H9 (cell line): ENCODE results near the gene SSRP1. TPM values are rescaled to one million over a fixed set of nuclear protein-coding genes. Genes with fewer than 3 reads are reported as not detected.

Experiments used
- DNase-seq: peaks from one replicate; pipeline ENCODE4 v3.0.0-alpha.2; 2017
- H2AFZ ChIP-seq: one replicate; pipeline ENCODE4 v1.6.1; 2013; ENCODE audit warnings: mild to moderate bottlenecking, low read length, control low read depth, moderate library complexity
- H2AK5ac ChIP-seq: 2 replicates; pipeline ENCODE4 v1.6.1; 2013; ENCODE audit warnings: low read length, control low read depth, mixed read lengths; ENCODE audit not compliant: insufficient read length
- H2BK120ac ChIP-seq: one replicate; pipeline ENCODE4 v1.6.1; 2013; ENCODE audit warnings: low read depth, mild to moderate bottlenecking, low read length, control low read depth, inconsistent platforms; ENCODE audit not compliant: poor library complexity, severe bottlenecking
- H2BK12ac ChIP-seq: 2 replicates; pipeline ENCODE4 v1.6.1; 2013; ENCODE audit warnings: low read length, control low read depth, mixed read lengths, low read depth; ENCODE audit not compliant: insufficient read length
- H2BK15ac ChIP-seq: 2 replicates; pipeline ENCODE4 v1.6.1; 2013; ENCODE audit warnings: low read depth, low read length, control low read depth
- H2BK20ac ChIP-seq: one replicate; pipeline ENCODE4 v1.6.1; 2013; ENCODE audit warnings: low read depth, mild to moderate bottlenecking, low read length, control low read depth, inconsistent platforms; ENCODE audit not compliant: poor library complexity, severe bottlenecking
- H2BK5ac ChIP-seq: 2 replicates; pipeline ENCODE4 v1.6.1; 2013; ENCODE audit warnings: low read length, control low read depth, mixed read lengths; ENCODE audit not compliant: insufficient read length
- H3K14ac ChIP-seq: 2 replicates; pipeline ENCODE4 v1.6.1; 2013; ENCODE audit warnings: low read length, control low read depth; ENCODE audit not compliant: insufficient read depth
- H3K18ac ChIP-seq: 2 replicates; pipeline ENCODE4 v1.6.1; 2013; ENCODE audit warnings: low read depth, mild to moderate bottlenecking, mixed read lengths, low read length, control low read depth; ENCODE audit not compliant: insufficient read length
- H3K23ac ChIP-seq: 2 replicates; pipeline ENCODE4 v1.6.1; 2013; ENCODE audit warnings: low read length, control low read depth, mixed read lengths, low read depth; ENCODE audit not compliant: insufficient read length
- H3K23me2 ChIP-seq: 2 replicates; pipeline ENCODE4 v1.6.1; 2013; ENCODE audit warnings: low read depth, mild to moderate bottlenecking, mixed read lengths, low read length, control low read depth; ENCODE audit not compliant: insufficient read length, poor library complexity, severe bottlenecking
- H3K27ac ChIP-seq: 2 replicates; pipeline ENCODE4 v1.5.1; 2013; ENCODE audit warnings: low read length, control low read depth, mixed read lengths, low read depth; ENCODE audit not compliant: insufficient read length
- H3K27me3 ChIP-seq: 2 replicates; pipeline ENCODE4 v1.6.1; 2013; ENCODE audit warnings: low read length, control low read depth, inconsistent platforms; ENCODE audit not compliant: insufficient read depth
- H3K4ac ChIP-seq: 2 replicates; pipeline ENCODE4 v1.6.1; 2013; ENCODE audit warnings: low read depth, mild to moderate bottlenecking, control low read depth, inconsistent platforms, low read length, moderate library complexity
- H3K4me1 ChIP-seq: 2 replicates; pipeline ENCODE4 v1.6.1; 2013; ENCODE audit warnings: low read length, control low read depth, inconsistent platforms; ENCODE audit not compliant: insufficient read depth
- H3K4me2 ChIP-seq: 2 replicates; pipeline ENCODE4 v1.6.1; 2013; ENCODE audit warnings: low read length, control low read depth, mixed read lengths; ENCODE audit not compliant: insufficient read length, insufficient read depth
- H3K56ac ChIP-seq: 2 replicates; pipeline ENCODE4 v1.6.1; 2013; ENCODE audit warnings: low read depth, mild to moderate bottlenecking, mixed read lengths, low read length, control low read depth; ENCODE audit not compliant: insufficient read length
- H3K79me1 ChIP-seq: 2 replicates; pipeline ENCODE4 v1.6.1; 2013; ENCODE audit warnings: low read depth, mild to moderate bottlenecking, moderate library complexity, low read length, control low read depth, inconsistent platforms; ENCODE audit not compliant: insufficient read depth, poor library complexity, severe bottlenecking
- H3K79me2 ChIP-seq: 2 replicates; pipeline ENCODE4 v1.6.1; 2013; ENCODE audit warnings: low read length, control low read depth, inconsistent platforms; ENCODE audit not compliant: insufficient read depth
- H3K9ac ChIP-seq: 2 replicates; pipeline ENCODE4 v1.6.1; 2013; ENCODE audit warnings: low read length, control low read depth, mixed read lengths; ENCODE audit not compliant: insufficient read length; ENCODE audit errors: extremely low read depth
- H3K9me3 ChIP-seq: one replicate; pipeline ENCODE4 v1.6.1; 2013; ENCODE audit warnings: low read depth, low read length, inconsistent platforms; ENCODE audit not compliant: control insufficient read depth
- H3T11ph ChIP-seq: one replicate; pipeline ENCODE4 v1.6.1; 2013; ENCODE audit warnings: mild to moderate bottlenecking, low read length, control low read depth, inconsistent platforms
- H4K20me1 ChIP-seq: one replicate; pipeline ENCODE4 v1.6.1; 2013; ENCODE audit not compliant: control insufficient read depth, insufficient read length, insufficient read depth
- H4K5ac ChIP-seq: 2 replicates; pipeline ENCODE4 v1.6.1; 2013; ENCODE audit warnings: low read depth, mild to moderate bottlenecking, mixed read lengths, low read length, control low read depth; ENCODE audit not compliant: insufficient read length
- H4K8ac ChIP-seq: replicated peaks from 2 replicates; pipeline ENCODE4 v1.6.1; 2013; ENCODE audit warnings: low read length, control low read depth, mixed read lengths, low read depth; ENCODE audit not compliant: insufficient read length
- H4K91ac ChIP-seq: 2 replicates; pipeline ENCODE4 v1.6.1; 2013; ENCODE audit warnings: low read depth, mild to moderate bottlenecking, moderate library complexity, mixed read lengths, low read length, control low read depth; ENCODE audit not compliant: insufficient read length
- H3K27ac Mint-ChIP-seq, 3 experiments: 2 replicates in 2 of 3; 3 replicates in 1 of 3; pipeline ENCODE4 v1.8.0; 2020 to 2021; ENCODE audit warnings: mixed read lengths in 3 of 3, mild to moderate bottlenecking in 1 of 3, moderate library complexity in 1 of 3
- H3K27me3 Mint-ChIP-seq: 2 replicates; pipeline ENCODE4 v1.8.0; 2021; ENCODE audit warnings: low read depth, mild to moderate bottlenecking, moderate library complexity, mixed read lengths
- H3K36me3 Mint-ChIP-seq, 3 experiments: 2 replicates in 2 of 3; 3 replicates in 1 of 3; pipeline ENCODE4 v1.8.0; 2020 to 2021; ENCODE audit warnings: low read depth in 3 of 3, mixed read lengths in 3 of 3; ENCODE audit not compliant: insufficient read depth in 1 of 3
- H3K4me1 Mint-ChIP-seq, 2 experiments: 2 replicates each; pipeline ENCODE4 v1.8.0; 2020; ENCODE audit warnings: mixed read lengths in 2 of 2
- H3K4me3 Mint-ChIP-seq, 2 experiments: 2 replicates in 1 of 2; 3 replicates in 1 of 2; pipeline ENCODE4 v1.8.0; 2020 to 2021; ENCODE audit warnings: mild to moderate bottlenecking in 2 of 2, mixed read lengths in 2 of 2, moderate library complexity in 1 of 2
- H3K9me3 Mint-ChIP-seq, 2 experiments: 2 replicates in 1 of 2; 3 replicates in 1 of 2; pipeline ENCODE4 v1.8.0; 2020; ENCODE audit warnings: mild to moderate bottlenecking in 2 of 2, mixed read lengths in 2 of 2, moderate library complexity in 1 of 2
- WGBS: extraction: QIAGEN DNeasy Blood & Tissue Kit; methylation state at CpG from one replicate; pipeline ENCODE4 v1.1.7; 2013; ENCODE audit warnings: missing lambda C conversion rate, low lambda C conversion rate, mixed read lengths; ENCODE audit not compliant: insufficient read length; ENCODE audit errors: extremely low coverage; 5-methylcytosine and 5-hydroxymethylcytosine counted together
- total RNA-seq: library from RNA; stranded (reverse); gene quantifications from 2 replicates; pipeline ENCODE4 v1.2.1, GENCODE V29; 2021
- TF ChIP-seq, protein P1 (sequence below): fragments of 200-600 bp; sonication (generic); conservative IDR thresholded peaks from 3 replicates; pipeline ENCODE4 v1.8.0; 2021; ENCODE audit warnings: antibody characterized with exemption, mild to moderate bottlenecking

The SSRP1 gene
- total RNA-seq, 1 experiment from 2014 or later = 202 TPM

DNA sequence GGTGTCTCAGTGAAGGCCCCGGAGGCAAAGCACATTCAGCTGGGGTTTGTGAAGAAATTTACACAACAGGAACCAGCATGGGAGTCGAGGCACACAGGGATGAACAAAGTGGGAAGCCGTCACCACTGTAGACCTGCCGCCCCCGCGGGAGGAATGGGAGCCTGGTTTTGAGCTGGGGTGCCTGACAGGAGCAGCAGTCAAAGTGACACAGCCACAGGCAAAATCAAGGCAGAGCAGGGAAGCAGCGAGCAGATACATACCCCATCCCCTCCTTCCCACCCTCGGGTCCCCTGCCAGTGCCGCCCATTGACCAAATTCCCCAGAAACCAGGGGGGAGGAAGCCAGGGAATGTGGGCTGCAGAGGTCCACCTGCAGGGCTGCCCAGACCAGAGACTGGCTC lies 23.3 kb upstream of the SSRP1 start:
- no peaks in the 10 kb centered on the region for H3K36me3 Mint-ChIP-seq
- H2AFZ ChIP-seq = no peak overlapping the region
- H3K27me3 ChIP-seq = no peaks in the 10 kb centered on the region
- H3K27me3 Mint-ChIP-seq = peaks cover 30% of the 10 kb centered on the region
- H4K8ac ChIP-seq = no peak overlapping the region
- no peaks in the 10 kb centered on the region for H3K9me3 ChIP-seq
- no peak overlapping the region for H2BK5ac ChIP-seq
- H3K18ac ChIP-seq = no peak overlapping the region
- DNase-seq = no peak
- TF ChIP-seq, protein P1, sequence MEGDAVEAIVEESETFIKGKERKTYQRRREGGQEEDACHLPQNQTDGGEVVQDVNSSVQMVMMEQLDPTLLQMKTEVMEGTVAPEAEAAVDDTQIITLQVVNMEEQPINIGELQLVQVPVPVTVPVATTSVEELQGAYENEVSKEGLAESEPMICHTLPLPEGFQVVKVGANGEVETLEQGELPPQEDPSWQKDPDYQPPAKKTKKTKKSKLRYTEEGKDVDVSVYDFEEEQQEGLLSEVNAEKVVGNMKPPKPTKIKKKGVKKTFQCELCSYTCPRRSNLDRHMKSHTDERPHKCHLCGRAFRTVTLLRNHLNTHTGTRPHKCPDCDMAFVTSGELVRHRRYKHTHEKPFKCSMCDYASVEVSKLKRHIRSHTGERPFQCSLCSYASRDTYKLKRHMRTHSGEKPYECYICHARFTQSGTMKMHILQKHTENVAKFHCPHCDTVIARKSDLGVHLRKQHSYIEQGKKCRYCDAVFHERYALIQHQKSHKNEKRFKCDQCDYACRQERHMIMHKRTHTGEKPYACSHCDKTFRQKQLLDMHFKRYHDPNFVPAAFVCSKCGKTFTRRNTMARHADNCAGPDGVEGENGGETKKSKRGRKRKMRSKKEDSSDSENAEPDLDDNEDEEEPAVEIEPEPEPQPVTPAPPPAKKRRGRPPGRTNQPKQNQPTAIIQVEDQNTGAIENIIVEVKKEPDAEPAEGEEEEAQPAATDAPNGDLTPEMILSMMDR = no peak
- H2BK20ac ChIP-seq = no peak overlapping the region
- H3K9me3 Mint-ChIP-seq = 0 out of 5 replicates have a peak, but pooled peaks cover 0 to 2% of the 10 kb centered on the region in 2 experiments
- H3K4me3 Mint-ChIP-seq = no peak overlapping the region
- no peak overlapping the region for H3T11ph ChIP-seq
- H4K20me1 ChIP-seq = no peaks in the 10 kb centered on the region
- H3K23me2 ChIP-seq = no peaks in the 10 kb centered on the region
- H4K91ac ChIP-seq = no peak overlapping the region
- no peak overlapping the region for H3K27ac ChIP-seq
- H4K5ac ChIP-seq = no peak overlapping the region
- no CpG with 5 or more reads among the region's 9 CpGs for WGBS
- H3K56ac ChIP-seq = no peak overlapping the region
- no peak overlapping the region for H2BK120ac ChIP-seq
- H3K4me1 Mint-ChIP-seq = peaks cover 18 to 20% of the 10 kb centered on the region in 2 experiments
- H3K23ac ChIP-seq = no peak overlapping the region
- 0 out of 2 replicates have a peak overlapping the region, but pooled peaks have one; percentile 13 for H3K14ac ChIP-seq
- no peaks in the 10 kb centered on the region for H3K4me1 ChIP-seq
- no peaks in the 10 kb centered on the region for H3K79me2 ChIP-seq
- H2BK12ac ChIP-seq = no peak overlapping the region
- no peak overlapping the region for H2AK5ac ChIP-seq
- H3K4me2 ChIP-seq = no peak overlapping the region
- no peak overlapping the region for H3K27ac Mint-ChIP-seq
- no peak overlapping the region for H3K9ac ChIP-seq
- H3K4ac ChIP-seq = no peak overlapping the region
- H2BK15ac ChIP-seq = no peak overlapping the region
- H3K79me1 ChIP-seq = no peaks in the 10 kb centered on the region
